Smooth muscle cell (in vitro differentiated cells): ENCODE results near the gene TOPBP1. TPM values are rescaled to one million over a fixed set of nuclear protein-coding genes. Genes with fewer than 3 reads are reported as not detected.

Experiments
- DNase-seq: peaks from one replicate; lab custom pipeline; 2025; ENCODE audit not compliant: unreplicated experiment; lab: John Stamatoyannopoulos, UW
- H2AFZ ChIP-seq: fragments of 200-600 bp; sonication (generic); 2 replicates; pipeline ENCODE4 v1.6.0; 2016; ENCODE audit warnings: antibody characterized with exemption, low read depth, mild to moderate bottlenecking
- H3F3A ChIP-seq: fragments of 200-600 bp; sonication (generic); 2 replicates; pipeline ENCODE4 v1.6.0; 2017; ENCODE audit warnings: antibody characterized with exemption, low read depth
- H3K27ac ChIP-seq: fragments of 200-600 bp; sonication (generic); 2 replicates; pipeline ENCODE4 v1.5.1; 2016; ENCODE audit warnings: low read depth, mild to moderate bottlenecking
- H3K27me3 ChIP-seq: fragments of 200-600 bp; sonication (generic); 2 replicates; pipeline ENCODE4 v1.6.1; 2016; ENCODE audit warnings: low read depth, mild to moderate bottlenecking
- H3K36me3 ChIP-seq: fragments of 200-600 bp; sonication (generic); 2 replicates; pipeline ENCODE4 v1.5.1; 2016; ENCODE audit warnings: low read depth
- H3K4me1 ChIP-seq: fragments of 200-600 bp; sonication (generic); 2 replicates; pipeline ENCODE4 v1.5.1; 2016; ENCODE audit warnings: low read depth
- H3K4me2 ChIP-seq: fragments of 200-600 bp; sonication (generic); 2 replicates; pipeline ENCODE4 v1.6.0; 2016; ENCODE audit warnings: mild to moderate bottlenecking
- H3K4me3 ChIP-seq: fragments of 200-600 bp; sonication (generic); 2 replicates; pipeline ENCODE4 v1.5.1; 2016; ENCODE audit warnings: mild to moderate bottlenecking
- H3K79me2 ChIP-seq: fragments of 200-600 bp; sonication (generic); 2 replicates; pipeline ENCODE4 v1.6.0; 2016; ENCODE audit warnings: low read depth, mild to moderate bottlenecking
- H3K9ac ChIP-seq: fragments of 200-600 bp; sonication (generic); 2 replicates; pipeline ENCODE4 v1.6.0; 2016; ENCODE audit warnings: low read depth
- H3K9me3 ChIP-seq: fragments of 200-600 bp; sonication (generic); replicated peaks from 2 replicates; pipeline ENCODE4 v1.5.1; 2016; ENCODE audit warnings: low read depth
- H4K20me1 ChIP-seq: fragments of 200-600 bp; sonication (generic); 2 replicates; pipeline ENCODE4 v1.6.0; 2016; ENCODE audit warnings: low read depth
- WGBS: methylation state at CpG from one replicate; pipeline ENCODE4 v1.1.7; 2016; ENCODE audit warnings: low lambda C conversion rate; 5-methylcytosine and 5-hydroxymethylcytosine counted together
- polyA plus RNA-seq: library from polyadenylated mRNA; unstranded; fragments of >200 nt; fragmentation: Nextera tagmentation; extraction: Ambion mirVana; gene quantifications from 2 replicates; pipeline ENCODE4 v1.2.1, GENCODE V29; 2016
- total RNA-seq: library from RNA; depleted of rRNA; stranded (reverse); fragments of >200 nt; gene quantifications from 2 replicates; pipeline ENCODE4 v1.2.3, GENCODE V29; 2014
- TF ChIP-seq, protein P1 (sequence below): fragments of 200-600 bp; sonication (generic); IDR thresholded peaks from 2 replicates; pipeline ENCODE4 v1.5.1; 2017; ENCODE audit warnings: borderline replicate concordance, mild to moderate bottlenecking, antibody characterized with exemption; ENCODE audit not compliant: insufficient read depth, poor library complexity, severe bottlenecking

Gene TOPBP1
- total and polyA plus RNA-seq, 2 experiments from 2014 or later, result 8.3 to 27.5 TPM

DNA sequence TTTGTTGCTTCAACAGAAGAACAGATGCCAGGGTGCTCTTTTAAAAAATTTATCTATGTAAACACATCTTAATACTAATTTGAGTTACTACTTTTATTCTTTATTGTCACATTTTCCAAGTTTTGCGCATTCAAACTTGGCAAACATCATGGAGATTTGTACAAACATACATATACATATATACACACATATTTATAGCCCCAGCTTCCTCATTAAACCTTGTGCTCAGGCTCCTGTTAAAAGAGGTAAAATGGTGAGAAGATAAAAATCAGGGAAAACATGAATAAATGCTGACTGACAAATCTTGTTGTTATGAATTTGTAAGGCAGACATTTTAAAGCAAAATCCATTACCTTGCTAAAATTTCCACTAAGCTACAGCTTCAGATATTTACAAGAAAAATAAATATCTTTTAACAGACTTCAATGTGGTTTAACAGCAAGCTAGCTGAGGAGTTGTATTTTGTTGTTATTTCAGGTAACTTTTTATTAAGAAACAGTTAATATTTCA lies 61.1 kb downstream of the TOPBP1 start:
- TF ChIP-seq, protein P1, sequence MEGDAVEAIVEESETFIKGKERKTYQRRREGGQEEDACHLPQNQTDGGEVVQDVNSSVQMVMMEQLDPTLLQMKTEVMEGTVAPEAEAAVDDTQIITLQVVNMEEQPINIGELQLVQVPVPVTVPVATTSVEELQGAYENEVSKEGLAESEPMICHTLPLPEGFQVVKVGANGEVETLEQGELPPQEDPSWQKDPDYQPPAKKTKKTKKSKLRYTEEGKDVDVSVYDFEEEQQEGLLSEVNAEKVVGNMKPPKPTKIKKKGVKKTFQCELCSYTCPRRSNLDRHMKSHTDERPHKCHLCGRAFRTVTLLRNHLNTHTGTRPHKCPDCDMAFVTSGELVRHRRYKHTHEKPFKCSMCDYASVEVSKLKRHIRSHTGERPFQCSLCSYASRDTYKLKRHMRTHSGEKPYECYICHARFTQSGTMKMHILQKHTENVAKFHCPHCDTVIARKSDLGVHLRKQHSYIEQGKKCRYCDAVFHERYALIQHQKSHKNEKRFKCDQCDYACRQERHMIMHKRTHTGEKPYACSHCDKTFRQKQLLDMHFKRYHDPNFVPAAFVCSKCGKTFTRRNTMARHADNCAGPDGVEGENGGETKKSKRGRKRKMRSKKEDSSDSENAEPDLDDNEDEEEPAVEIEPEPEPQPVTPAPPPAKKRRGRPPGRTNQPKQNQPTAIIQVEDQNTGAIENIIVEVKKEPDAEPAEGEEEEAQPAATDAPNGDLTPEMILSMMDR, result no peak
- H3K9me3 ChIP-seq, result no peaks in the 10 kb centered on the region
- no peaks in the 10 kb centered on the region for H4K20me1 ChIP-seq
- 100% methylated on average over 1 of the region's 1 CpG for WGBS
- no peak overlapping the region for H3K4me2 ChIP-seq
- no peaks in the 10 kb centered on the region for H3K4me1 ChIP-seq
- DNase-seq, result no peak
- no peaks in the 10 kb centered on the region for H3K79me2 ChIP-seq
- H3F3A ChIP-seq, result no peaks in the 10 kb centered on the region
- no peaks in the 10 kb centered on the region for H3K27me3 ChIP-seq
- no peak overlapping the region for H2AFZ ChIP-seq
- H3K4me3 ChIP-seq, result no peak overlapping the region
- H3K27ac ChIP-seq, result no peak overlapping the region
- H3K9ac ChIP-seq, result no peak overlapping the region
- H3K36me3 ChIP-seq, result no peaks in the 10 kb centered on the region

DNA sequence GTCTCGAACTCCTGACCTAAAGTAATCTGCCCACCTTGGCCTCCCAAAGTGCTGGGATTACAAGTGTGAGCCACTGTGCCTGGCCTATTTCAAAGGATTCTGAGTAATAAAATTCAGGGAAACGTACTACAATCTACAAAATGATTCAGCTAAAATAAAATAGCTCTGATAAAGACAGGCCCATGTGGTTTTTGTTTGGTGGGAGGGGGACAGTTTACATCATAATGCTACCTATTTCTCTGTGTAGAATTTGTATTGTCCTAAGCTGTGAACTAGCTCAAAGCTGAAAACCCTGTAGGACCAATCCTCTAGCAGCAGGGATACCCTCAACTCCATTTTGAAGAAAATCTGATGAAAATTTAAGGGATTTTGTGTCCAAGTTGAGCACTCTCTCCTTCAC lies 62.5 kb downstream of the TOPBP1 start:
- no peak overlapping the region for H3K9ac ChIP-seq
- no peak overlapping the region for H2AFZ ChIP-seq
- no peaks in the 10 kb centered on the region for H3K27me3 ChIP-seq
- TF ChIP-seq, protein P1, result no peak
- no peaks in the 10 kb centered on the region for H3K9me3 ChIP-seq
- no peak overlapping the region for H3K4me3 ChIP-seq
- WGBS, result 84% methylated on average over 2 of the region's 2 CpGs
- no peaks in the 10 kb centered on the region for H3F3A ChIP-seq
- H3K79me2 ChIP-seq, result no peaks in the 10 kb centered on the region
- H3K4me2 ChIP-seq, result no peak overlapping the region
- H4K20me1 ChIP-seq, result no peaks in the 10 kb centered on the region
- H3K27ac ChIP-seq, result no peak overlapping the region
- H3K4me1 ChIP-seq, result no peaks in the 10 kb centered on the region
- H3K36me3 ChIP-seq, result no peaks in the 10 kb centered on the region
- DNase-seq, result no peak

DNA sequence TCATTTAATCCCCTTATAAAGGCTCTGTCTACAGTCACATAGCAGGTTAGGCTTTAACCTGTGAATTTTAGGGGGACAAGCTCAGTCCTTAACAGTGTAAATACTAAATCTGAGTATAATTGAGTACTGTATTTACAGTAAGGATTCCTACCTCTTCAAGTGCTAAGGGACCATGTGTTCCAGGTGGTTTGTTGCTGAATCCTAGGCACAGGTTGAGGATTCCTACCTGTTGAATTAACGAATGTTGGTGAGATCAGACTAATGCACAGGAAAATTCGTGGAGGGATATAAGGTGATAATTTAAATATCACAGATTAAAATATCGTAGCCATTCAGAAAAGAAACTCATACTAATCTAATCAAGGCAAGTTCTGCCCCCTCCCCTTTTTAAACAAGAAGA lies 63.3 kb downstream of the TOPBP1 start:
- Histone ChIP-seq H3K4me1 (no peaks in the 10 kb centered on the region), H3K79me2 (no peaks in the 10 kb centered on the region), H3K27me3 (no peaks in the 10 kb centered on the region), H3K27ac (no peak overlapping the region), H2AFZ (no peak overlapping the region), H3K4me2 (no peak overlapping the region), H3K36me3 (no peaks in the 10 kb centered on the region), H3K4me3 (no peak overlapping the region), H3F3A (no peaks in the 10 kb centered on the region), H3K9me3 (no peaks in the 10 kb centered on the region), H4K20me1 (no peaks in the 10 kb centered on the region), H3K9ac (no peak overlapping the region)
- TF ChIP-seq, protein P1, result no peak
- 95% methylated on average over 3 of the region's 3 CpGs for WGBS
- no peak for DNase-seq

DNA sequence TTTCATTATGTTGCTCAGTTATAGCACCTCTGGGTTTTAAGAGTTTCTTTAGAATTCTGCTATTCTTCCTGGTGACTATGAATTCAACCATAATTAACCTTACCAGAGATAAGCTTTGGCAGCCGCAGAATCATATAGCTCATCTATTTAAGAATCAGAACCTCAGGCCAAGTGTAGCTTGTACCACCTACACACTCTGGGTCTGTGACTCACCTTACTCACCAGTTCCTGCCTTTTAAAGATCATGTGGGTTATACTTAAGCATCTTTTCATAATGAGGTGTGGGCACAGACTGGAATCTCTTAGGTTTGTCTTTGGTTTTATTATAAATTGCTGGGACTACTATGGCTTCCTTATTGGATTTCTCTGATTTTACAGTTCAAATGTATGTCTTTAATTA lies 66.4 kb downstream of the TOPBP1 start:
- no peaks in the 10 kb centered on the region for H3K27me3 ChIP-seq
- H3K4me2 ChIP-seq, result no peak overlapping the region

More for the DNA sequence above, 66.4 kb downstream of the TOPBP1 start:
- Histone ChIP-seq H3K9ac (no peak overlapping the region), H3K9me3 (no peaks in the 10 kb centered on the region), H4K20me1 (peaks cover 8% of the 10 kb centered on the region), H3K79me2 (no peaks in the 10 kb centered on the region), H3K4me1 (no peaks in the 10 kb centered on the region), H3K36me3 (no peaks in the 10 kb centered on the region), H3F3A (peaks cover 5% of the 10 kb centered on the region), H2AFZ (no peak overlapping the region), H3K27ac (no peak overlapping the region), H3K4me3 (no peak overlapping the region)
- TF ChIP-seq, protein P1, result no peak
- DNase-seq, result no peak
- WGBS, result 32% methylated on average over 1 of the region's 1 CpG
